ENCODE data around the gene WT1.

WT1 gene

GRCh38 chr11:32421992-32422391 lies 13.3 kb downstream of the WT1 start:
- no peak for DNase-seq (ENCODE audit: low read depth in 2 of 2)

GRCh38 chr11:32420937-32421901 lies 14.1 kb downstream of the WT1 start:
- DNase-seq (ENCODE audit: low read depth in 2 of 2), result no peak

GRCh38 chr11:32420139-32420538 lies 15.2 kb downstream of the WT1 start:
- DNase-seq (ENCODE audit: low read depth in 2 of 2), result no peak

- no peak for DNase-seq (ENCODE audit: low read depth in 2 of 2)
These were observed 16.5 kb downstream of the WT1 start for GRCh38 chr11:32418836-32419235.

GRCh38 chr11:32417806-32418205 lies 17.5 kb downstream of the WT1 start:
- DNase-seq (ENCODE audit: low read depth in 2 of 2), result no peak

- no peak for DNase-seq (ENCODE audit: low read depth in 2 of 2)
These were observed 19.0 kb downstream of the WT1 start for GRCh38 chr11:32416301-32416700.

- DNase-seq (ENCODE audit: low read depth in 2 of 2), result no peak
These were observed 20.4 kb downstream of the WT1 start for GRCh38 chr11:32414925-32415324.

- no peak for DNase-seq (ENCODE audit: low read depth in 2 of 2)
These were observed 23.3 kb downstream of the WT1 start for GRCh38 chr11:32411942-32412615.

GRCh38 chr11:32405592-32405991 lies 29.7 kb downstream of the WT1 start:
- DNase-seq (ENCODE audit: low read depth in 2 of 2), result no peak

- no peak for DNase-seq (ENCODE audit: low read depth in 2 of 2)
These were observed 32.5 kb downstream of the WT1 start for GRCh38 chr11:32402836-32403235.

GRCh38 chr11:32400670-32401369 lies 34.5 kb downstream of the WT1 start:
- no peak for DNase-seq (ENCODE audit: low read depth in 2 of 2)

- no peak for DNase-seq (ENCODE audit: low read depth in 2 of 2)
These were observed 35.1 kb downstream of the WT1 start for GRCh38 chr11:32400196-32400595.

- no peak for DNase-seq (ENCODE audit: low read depth in 2 of 2)
These were observed 38.3 kb downstream of the WT1 start for GRCh38 chr11:32396991-32397390.

- DNase-seq (ENCODE audit: low read depth in 2 of 2), result no peak
These were observed 39.0 kb downstream of the WT1 start for GRCh38 chr11:32396331-32396730.

- no peak for DNase-seq (ENCODE audit: low read depth in 2 of 2)
These were observed 40.2 kb downstream of the WT1 start for GRCh38 chr11:32395127-32395526.

GRCh38 chr11:32392840-32393239 lies 42.5 kb downstream of the WT1 start:
- DNase-seq (ENCODE audit: low read depth in 2 of 2), result no peak

- no peak for DNase-seq (ENCODE audit: low read depth in 2 of 2)
These were observed 43.3 kb downstream of the WT1 start for GRCh38 chr11:32391956-32392553.

- no peak for DNase-seq (ENCODE audit: low read depth in 2 of 2)
These were observed 43.9 kb downstream of the WT1 start for GRCh38 chr11:32391479-32391878.

GRCh38 chr11:32390712-32391111 lies 44.6 kb downstream of the WT1 start:
- DNase-seq (ENCODE audit: low read depth in 2 of 2), result no peak

GRCh38 chr11:32388871-32389770 lies 46.2 kb downstream of the WT1 start:
- DNase-seq (ENCODE audit: low read depth in 2 of 2), result no peak

GRCh38 chr11:32388365-32388764 lies 47.0 kb downstream of the WT1 start:
- DNase-seq (ENCODE audit: low read depth in 2 of 2), result no peak

Measured in stimulated activated CD8-positive, alpha-beta memory T cell treated with anti-CD3 and anti-CD28 coated beads, Interleukin-2, amount 100 ng/mL, for 48 hours (primary cell).